GM18907 (cell line): Measurements from ENCODE around the gene DHX58.
A peak's percentile ranks its signal among the peaks of the same experiment; 100 is the strongest.

ENCODE experiments used
- ATAC-seq: cut with Tn5 transposase; IDR thresholded peaks from one replicate; pipeline ENCODE4 v1.9.1; 2021; ENCODE audit warnings: mild to moderate bottlenecking, moderate library complexity; ENCODE audit not compliant: unreplicated experiment

Gene DHX58

DNA sequence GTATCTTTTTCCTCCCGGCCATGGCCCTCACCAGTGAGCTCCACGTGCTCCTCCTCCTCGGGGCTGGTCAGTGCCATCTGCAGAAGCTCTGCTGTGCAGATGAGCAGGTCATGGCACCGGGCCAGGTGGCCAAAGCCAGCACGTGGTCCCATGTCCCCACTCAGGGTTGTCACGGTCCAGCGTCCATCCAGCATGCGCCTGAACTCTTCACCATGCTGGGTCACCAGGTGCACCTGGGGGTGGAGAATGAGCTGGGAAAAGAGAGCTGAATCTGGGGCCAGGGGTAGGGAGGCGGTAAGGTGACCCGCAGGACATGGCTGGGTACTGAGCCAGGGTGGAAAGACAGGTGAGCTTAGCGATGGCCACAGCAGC, 1.3 kb downstream of the DHX58 start:
- no peak for ATAC-seq

DNA sequence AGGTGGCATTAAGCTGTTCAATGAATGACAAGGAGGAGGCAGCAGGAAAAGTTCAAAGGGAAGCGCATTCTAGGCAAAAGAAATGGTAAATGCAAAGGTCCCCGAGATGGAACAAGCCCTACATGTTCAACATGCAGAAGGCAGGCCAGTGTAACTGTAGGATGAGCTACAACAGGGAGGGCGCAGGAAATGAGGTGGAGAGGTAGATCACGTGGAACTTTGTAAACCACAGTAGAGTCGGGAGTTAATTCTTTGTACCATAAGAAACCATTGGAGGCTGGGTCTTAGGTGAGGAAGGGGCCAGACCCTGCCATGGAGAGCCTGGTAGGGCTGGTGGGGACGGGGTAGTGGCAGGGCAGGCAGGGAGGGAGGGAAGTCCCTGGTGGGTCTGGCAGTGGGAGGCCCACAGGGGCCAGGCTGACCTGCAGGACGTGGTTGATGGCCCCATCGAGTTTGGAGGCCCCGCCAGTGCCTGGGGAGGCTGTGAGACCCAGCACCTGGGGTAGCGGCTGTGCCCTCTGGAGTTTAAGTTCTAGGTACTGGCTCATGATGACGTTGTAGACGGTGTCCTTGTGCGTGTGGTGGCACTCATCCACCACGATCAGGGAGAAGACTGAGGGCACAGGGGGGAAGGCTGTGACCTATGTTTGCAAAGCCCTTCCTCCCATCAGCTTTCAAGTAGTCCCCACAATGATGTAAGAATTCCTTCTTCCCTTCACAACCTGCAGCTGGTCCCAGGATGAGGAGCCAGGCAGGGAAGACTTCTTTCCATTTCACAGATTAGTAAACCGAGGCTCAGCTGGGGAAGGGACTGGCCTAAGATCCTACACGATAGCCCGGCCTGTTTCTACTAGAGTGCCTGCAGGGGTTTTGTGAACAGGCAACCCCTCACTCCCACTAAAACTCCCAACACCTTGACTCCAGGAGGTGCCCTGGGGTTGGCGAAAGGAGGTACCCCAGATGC, 1.9 kb downstream of the DHX58 start:
- no peak for ATAC-seq

DNA sequence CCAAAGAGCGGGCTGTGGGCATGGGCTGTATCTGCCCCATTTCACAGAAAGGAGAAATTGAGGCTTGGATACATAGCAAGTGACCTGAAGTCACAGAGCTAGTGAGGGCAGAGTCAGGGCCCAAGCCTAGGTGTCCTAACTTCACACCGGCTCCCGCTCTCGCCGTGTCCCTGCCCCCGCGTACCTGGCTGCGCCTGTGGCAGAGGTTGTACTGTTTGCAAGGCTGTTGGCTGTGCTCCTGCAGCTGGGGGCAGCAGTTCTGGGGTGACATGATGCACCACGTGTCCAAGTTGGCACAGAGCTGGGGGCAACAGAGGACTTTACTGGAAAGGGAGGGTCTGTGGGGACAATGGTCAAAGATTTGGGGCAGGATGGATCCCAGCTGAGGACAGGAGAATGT, 3.4 kb downstream of the DHX58 start:
- no peak for ATAC-seq

DNA sequence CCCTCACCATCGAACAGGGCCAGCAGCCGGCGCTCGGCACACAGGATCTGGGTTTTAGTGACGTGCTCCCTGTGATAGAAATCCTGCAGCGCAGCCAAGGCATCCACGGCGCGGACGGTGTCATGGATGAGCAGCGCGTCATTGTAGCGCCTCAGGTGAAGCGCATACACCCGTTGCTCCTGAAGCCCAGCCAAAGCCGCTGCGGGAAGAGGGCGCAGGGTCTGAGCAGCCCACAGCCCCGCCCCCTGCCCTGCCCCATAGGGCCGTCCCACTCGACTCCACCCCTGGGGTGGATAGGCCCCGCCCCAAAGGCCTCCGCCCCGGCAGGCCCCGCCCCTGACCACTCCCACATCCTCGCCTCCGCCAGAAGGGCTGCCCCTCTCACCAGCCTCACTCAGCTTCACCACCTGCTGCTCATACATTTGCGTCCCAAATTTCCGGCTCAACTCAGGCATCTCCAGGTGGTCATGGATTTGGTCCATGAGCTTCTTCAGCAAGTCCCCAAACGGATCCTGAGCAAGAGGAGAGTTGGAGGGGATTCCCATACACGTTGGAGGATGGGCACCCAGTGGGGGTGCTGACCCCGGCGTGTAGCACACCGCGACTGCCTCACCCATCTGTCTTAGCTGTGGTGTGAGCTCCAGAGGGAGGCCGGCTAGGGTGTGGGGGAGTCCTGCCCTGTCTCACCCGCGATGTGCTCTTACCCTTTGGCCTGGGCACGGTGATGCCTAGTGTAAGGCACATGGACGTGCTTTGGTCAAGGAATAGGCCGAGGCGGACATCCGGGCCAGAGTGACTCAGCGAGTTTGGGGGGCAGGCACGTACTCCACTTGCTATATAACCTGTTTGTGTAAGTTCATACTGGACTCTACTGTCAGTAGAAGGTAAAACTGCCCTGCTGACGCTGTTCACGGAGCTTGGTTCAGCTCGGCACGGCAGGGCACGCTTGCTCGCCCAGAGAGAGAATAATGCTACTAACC, 4.6 kb downstream of the DHX58 start:
- ATAC-seq, result peak; percentile 62

DNA sequence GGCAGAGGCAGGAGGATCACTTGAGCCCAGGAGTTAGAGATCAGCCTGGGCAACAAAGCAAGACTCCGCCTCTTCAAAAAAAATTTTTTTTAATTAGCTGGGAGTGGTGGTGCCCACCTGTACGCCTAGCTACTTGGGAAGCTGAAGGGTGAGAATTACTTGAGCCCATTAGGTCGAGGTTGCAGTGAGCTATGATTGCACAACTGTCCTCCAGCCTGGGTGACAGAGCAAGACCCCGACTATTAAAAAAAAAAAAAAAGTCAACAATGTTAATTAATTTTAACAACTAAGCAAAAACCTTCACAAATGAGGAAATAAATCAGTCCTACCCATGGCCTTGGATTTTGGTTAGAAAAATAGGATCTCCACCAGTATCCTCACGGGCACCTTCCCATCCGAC, 5.4 kb downstream of the DHX58 start:
- ATAC-seq, result no peak

DNA sequence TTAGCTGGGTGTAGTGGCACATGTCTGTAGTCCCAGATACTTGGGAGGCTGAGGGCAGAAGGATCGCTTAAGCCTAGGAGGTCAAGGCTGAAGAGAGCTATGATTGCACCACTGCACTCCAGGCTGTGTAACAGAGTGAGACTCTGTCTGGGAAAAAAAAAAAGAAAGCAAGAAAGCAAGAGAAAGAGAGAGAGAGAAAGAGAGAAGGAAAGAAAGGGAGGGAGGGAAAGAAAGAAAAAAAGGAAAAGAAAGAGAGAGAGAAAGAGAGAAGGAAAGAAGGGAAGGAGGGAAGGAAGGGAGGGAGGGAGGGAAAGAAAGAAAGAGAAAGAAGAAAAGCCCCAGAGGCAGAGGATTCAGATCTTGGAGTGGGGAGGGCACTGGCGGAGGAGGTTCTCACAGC, 6.5 kb downstream of the DHX58 start:
- no peak for ATAC-seq

DNA sequence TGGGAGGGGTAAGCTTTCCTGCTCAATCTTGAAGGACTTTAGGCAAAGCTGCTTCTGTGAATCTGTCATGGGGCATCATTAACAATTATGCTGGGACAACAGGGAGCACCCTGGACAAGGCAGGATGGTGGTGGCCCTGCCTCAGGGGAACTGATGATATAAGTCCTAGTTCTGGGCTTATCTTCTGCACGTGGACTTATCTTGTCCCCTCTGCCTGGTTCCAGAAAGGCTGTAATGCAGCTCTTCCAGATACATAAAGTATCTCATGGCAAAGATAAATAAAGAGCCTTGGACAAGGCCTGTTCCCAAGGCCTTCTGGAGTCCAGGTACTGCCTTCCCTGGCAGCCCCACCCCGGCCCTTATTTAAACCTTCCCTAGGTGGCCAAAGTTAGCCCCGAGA, 8.2 kb downstream of the DHX58 start:
- ATAC-seq, result no peak

DNA sequence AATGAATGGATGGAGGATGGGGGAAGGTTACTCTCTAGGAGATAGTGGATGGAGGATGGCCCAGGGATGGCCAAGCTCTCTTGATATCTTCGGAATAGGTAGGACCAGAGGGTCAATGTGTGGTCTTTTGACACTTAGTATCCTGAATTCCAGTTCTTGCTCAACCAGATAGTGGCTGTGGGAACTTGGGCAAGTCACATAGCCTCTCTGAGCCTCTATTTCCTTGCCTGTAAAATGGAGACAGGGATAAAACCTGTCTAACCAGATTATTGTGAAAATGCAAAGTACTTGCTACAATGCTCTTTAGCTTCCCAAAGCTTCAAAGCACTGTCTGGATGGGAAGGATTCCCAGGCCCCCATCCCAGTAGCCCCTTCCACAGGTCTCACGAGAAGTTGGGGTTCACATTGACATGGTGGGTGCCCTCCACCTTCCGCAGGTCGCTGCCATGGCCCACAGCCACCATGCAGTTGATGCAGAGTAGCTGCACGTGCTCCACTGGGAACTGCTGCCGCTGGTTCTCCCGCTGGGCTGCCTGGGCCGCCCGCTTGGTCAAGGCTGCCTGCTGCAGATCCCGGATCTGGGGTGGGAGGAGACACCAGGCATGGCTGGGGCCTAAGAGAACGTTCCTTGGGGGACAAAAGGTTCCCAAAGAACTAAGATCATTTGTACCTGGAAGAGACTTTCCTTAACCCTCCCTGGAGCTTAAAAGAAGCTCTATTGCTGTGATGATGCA, 9.1 kb downstream of the DHX58 start:
- ATAC-seq, result no peak

DNA sequence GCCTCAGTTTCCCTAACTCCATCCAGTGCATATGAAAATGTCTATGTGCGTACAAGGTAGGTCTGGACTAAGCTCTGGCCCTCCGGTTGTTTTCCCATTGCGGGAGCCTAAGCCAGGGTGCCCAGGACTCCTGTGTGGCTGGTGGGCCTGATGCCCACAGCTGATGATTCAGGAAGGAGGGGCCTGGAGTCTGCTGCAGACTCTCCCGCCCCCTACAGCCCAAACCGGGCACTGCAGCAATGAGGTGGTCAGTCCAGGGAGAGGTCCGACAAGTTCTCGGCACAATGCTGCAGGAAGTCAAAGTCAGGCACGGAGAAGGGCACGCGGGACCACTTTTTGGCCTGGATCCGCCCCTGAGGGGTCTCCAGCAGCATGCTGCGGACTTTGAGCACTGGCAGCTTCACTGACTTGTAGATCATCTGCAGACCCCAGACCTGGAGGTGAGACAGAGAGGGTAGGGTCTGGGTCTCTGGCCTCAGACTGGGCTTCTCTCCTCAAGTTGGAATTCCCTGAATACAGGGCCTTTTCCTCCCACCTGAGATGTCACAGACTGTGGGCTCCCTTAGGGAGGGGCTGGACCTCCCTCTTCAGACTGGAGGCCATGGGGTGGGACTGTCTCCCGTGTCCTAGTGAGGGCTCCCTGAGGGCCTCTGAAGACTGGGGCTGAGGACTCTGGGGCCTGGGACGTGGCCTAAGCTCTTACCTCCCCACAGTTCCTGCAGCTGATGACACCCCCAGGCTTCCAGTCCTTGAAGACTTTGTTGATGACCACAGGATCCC, 10.8 kb downstream of the DHX58 start:
- no peak for ATAC-seq

DNA sequence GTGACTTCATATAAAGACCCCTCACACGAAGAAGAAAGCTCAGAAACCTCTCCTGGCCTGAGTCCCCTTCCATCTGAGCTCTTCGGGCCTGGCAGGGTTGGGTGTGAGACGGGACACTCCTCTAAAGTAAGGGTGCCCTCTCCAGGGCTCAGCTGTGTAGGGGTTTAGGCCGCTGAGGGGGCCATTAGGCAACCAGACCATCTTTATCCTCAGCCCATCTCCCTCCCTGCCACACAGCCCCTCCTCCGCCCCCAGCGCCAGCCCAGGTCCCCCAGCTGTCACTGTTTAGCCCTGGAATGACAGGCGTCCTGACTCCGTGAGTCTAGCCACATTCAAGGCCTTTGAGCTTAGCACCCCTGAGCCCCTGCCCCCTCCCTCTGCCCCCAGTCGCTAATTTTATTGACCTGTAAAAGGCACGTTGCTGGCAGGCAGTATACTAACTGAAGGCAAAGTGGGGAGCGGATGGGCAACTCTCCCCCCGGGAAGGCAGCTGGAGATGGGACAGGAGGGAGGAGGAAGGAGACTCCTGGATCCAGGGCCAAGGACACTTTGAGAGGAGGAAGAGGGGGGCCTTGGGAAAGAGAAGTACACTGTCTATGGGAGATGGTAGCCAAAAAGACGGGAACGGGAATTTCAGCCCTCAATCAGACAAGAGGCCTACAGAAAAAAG, 13.6 kb downstream of the DHX58 start:
- no peak for ATAC-seq

DNA sequence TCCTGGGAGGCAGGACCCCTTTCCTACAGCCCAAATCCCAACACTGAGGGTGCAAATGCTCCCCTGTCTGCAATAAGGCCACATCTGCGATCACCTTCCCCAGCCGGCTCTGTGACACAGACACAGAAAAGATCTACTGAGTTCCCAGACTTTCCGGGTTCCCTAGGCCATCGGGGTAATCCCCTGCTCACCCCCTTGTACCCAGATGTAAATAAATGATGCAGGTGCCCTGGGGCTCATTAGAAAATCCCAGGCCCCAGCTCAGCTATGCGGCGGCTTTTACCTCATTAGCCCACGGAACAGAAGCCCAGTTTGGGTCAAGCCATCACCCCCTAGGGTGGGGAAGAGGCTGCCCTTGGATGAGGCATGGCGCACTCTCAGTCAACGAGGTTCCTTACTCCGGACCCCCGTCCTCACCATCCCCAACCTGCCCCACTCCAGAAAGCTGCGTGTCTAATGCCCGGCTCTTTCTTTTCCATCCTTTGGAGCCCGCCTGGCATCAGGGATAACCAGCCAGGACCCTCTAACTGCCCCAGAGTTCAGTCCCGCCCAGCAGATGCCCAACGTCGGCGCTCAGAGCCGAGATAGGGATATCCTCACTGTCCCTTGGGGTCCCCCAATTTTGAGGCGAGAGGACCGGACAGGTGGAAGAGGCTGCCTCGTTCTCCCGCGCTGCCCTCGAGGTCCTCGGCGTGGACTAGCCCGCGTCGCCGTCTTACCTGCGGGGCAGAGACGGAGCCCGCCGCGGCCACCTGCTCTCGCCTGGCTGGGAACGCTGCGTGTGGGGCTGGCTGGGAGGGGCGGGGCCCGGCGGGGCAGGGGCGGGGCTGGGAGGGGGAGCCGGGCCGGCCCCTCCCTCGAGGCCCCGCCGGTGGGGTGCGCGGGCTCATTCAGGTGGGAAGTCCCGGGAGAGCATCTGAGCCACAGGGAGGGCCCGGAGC, 14.6 kb downstream of the DHX58 start, which contains the start of gene ZNF385C:
ZNF385C (minus strand) TSS at position 783 of the 941 bp plus-strand sequence. CDS start 35,417 bp downstream, outside the sequence.
- ATAC-seq, result no peak

DNA sequence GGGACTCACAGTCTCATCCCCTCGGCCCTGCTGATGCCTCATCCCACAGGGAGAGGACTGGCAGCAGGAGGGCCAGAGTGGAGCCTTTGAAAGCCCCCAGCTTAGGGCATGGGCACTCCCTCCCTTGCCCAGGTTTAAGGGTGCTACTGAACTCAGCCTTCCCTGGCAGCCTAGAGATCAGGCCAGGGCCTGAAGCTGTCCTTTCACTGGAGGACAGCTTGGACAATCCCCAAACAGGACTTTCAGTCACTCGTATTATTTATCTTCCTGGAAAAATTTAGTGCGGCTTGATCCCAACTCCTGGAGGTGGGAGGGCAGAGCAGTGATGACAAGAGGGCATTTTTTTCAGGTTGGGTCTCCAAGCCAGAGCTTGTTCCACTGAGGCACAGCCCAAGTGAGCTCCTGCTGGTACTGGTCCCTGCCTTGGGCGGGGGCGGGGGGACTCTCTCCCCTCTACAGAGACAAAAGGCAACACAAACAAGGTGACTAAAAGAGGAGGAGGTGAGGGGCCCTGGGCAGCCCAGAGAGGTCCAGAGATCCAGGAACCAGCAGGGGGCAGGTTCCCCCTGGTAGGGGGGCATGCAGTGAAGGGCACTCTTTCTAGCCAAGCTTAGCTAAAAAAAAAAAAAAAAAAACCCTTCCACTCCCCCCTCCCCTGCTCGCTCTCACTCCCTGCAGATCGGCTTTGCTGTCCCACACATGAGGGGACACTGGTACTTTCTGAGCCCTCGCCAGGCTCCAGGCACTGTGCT, 16.0 kb downstream of the DHX58 start:
- no peak for ATAC-seq

DNA sequence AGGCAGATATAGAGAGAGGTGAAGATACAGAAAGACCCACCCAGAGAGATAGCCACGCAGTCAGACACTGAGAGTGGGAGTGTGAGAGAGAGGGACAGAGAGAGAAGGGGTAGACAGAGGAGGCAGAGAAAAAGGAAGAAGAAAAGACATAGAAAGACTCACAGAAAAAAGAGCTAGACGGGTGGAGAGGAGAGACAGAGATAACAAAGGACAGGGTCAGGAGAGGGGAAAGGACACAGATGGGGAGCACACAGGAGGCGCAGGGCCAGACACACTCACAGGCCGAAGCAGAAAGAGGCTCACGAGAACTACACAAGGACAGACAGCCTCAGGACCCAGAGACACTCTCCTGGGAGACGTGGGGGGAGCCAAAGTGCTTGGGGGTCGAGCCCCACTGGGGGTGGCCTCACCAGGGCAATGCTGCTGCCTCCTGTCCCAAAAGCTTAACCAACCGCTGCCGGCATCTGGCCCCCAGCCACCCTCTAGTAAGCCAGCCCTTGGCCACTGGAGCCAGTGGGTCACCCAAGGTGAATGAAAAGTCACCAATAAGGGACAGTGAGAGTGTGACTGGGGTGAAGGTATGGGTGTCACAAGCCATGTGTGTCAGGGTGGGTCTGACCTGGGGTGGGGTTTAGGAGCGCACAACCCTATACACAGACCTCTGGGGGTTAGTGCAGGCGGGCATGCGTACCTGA, 18.0 kb downstream of the DHX58 start:
- no peak for ATAC-seq

DNA sequence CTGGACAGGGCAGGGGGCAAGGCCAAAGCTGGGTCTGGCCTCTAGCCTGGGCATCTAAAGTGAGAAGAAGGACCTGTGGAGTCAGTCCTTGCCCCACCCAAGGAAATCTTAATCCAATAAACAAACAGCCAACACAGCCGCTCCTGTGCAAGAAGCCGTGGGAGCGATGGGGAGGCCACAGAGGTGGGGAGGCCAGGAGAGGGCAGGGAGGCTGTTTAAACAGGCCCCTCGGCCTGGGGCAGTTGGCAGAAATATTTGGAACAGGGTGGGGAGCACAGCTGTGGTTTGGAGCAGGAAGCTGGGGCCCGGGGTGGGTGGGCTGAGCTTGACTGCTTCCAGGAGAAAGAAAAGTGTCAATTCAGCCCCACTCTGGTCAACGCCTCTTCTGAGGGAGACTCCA, 19.6 kb downstream of the DHX58 start:
- no peak for ATAC-seq

DNA sequence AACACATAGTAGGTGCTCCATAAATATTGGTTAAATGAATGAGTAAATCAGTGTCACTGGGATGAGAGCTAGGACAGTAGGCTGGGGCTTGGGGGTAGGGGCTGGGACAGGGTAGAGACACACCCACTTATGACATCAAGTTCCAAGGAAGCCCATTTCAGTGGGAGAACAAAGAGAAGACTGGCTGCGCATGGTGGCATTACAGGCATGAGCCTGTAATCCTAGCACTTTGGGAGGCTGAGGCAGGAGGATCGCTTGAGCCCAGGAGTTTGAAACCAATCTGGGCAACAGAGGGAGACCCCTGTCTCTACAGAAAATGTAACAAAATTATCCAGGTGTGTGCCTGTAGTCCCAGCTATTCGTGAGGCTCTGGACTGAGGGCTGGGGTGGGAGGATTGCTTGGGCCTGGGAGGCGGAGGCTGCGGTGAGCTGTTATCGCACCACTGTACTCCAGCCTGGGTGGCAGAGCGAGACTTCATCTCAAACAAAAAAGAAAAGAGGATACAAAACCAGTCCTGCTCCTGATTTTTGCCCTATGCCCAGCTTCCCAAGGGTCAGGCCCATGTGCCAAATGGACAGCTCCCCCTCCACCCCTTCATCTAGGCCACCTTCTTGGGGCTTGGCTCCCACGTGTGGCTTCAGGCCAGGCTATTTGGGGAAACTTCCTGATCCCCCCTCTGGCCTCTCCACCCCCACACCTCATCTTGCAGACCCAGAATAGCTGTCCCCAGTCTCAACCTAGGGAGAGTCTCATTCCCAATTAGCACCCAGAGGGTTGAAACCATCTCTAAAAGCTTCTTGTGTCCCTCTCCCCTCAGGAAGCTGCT, 21.3 kb downstream of the DHX58 start:
- ATAC-seq, result no peak

DNA sequence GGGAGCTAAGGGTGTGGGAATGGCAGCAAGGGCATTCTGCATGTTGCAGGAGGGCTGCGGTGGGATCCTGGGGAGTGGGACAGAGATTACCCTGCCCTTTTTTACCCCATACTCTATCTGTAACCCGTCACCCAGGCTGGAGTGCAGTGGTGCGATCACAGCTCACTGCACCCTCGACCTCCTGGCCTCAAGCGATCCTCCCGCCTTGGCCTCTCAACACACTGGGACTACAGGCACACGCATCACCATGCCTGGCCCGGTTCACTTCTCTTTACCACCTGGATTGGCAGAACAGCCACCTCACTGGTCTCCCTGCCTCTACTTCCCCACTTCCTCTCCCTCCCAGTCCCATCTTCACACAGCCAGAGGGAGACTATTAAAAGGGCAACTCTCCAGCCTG, 23.8 kb downstream of the DHX58 start:
- no peak for ATAC-seq
